Central memory CD4-positive, alpha-beta T cell (primary cell): ENCODE results near the gene GASK1A.

Experiments used
- DNase-seq: peaks from one replicate; pipeline ENCODE4 v3.0.0; 2022

The GASK1A gene

DNA sequence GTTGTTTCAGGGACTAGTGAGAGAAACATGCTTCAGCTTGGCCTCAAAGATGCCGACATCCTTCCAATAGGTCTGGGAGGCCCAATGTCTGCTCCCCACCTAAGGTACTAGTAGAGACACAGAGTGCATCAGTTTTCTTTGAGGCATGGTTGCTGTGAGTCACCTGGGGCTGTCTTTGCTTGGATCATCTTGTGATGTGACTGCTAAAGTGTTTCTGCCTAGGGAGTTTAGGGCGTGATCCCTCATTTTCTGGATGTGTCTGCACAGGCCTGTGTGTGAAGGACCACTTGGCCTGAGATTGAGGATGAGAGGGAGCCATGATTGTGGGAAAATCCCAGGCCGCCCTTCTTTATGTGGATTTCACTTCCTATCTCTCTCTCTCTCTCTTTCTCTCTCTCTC is 4.8 kb downstream of the GASK1A start:
- DNase-seq: no peak

DNA sequence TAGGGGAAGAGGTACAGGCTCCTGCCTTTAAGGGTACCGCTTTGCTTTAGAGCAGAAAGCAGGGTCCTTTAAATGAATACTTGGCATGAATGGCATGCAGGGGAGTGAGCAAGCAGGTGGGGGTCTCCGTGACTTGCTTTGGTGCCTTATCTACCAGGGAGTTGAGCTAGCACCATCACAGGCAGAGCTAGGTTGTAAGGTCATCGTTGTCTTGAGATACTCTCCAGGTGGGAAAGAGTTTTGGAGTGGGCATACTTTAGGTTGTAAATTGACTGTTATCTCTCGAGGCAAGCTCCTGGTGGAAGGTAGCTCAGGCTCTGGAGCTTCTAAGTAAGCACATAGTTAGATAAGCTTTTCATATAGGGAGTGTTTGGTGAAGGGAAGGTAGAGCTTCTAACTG is 5.6 kb downstream of the GASK1A start:
- DNase-seq: no peak

DNA sequence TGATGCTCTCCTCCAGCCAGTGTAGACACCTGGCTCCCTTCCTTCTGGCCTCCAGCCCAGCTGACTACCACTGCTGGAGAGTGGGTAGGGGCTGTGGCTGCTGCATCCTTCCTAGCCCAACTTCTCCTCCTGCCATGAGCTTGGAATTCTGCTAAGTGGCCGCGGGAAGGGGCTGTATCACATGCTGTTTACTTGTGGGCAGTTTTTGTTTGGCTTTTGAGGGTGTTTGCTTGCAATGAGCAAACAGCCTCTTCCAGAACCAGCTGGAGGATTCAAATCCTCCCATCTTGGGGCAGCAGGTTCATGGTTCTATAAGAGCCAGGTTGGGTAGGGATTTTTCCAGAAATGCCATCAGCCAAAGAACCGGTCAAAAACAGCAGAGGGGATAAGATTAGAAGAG is 9.0 kb downstream of the GASK1A start:
- DNase-seq: no peak

DNA sequence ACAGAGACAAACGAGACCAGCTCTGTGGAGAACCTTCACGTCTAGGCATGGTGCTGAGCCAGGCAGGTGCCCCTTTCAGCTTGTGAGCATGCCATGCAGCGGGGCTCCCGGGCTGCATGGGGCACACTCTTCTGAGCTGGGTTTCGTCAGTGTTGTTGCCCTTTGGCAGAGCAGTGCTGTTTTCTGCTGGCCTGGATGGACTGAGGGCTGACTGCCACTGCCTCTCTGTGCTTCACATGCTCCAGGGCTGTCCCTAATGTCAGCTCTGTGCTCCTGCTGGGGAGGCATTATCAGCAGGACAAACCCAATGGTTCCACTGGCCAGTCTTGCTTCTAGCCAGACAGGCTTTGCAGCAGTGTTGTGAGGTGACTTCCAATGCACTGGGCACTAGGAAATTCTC is 9.5 kb downstream of the GASK1A start:
- DNase-seq: no peak

DNA sequence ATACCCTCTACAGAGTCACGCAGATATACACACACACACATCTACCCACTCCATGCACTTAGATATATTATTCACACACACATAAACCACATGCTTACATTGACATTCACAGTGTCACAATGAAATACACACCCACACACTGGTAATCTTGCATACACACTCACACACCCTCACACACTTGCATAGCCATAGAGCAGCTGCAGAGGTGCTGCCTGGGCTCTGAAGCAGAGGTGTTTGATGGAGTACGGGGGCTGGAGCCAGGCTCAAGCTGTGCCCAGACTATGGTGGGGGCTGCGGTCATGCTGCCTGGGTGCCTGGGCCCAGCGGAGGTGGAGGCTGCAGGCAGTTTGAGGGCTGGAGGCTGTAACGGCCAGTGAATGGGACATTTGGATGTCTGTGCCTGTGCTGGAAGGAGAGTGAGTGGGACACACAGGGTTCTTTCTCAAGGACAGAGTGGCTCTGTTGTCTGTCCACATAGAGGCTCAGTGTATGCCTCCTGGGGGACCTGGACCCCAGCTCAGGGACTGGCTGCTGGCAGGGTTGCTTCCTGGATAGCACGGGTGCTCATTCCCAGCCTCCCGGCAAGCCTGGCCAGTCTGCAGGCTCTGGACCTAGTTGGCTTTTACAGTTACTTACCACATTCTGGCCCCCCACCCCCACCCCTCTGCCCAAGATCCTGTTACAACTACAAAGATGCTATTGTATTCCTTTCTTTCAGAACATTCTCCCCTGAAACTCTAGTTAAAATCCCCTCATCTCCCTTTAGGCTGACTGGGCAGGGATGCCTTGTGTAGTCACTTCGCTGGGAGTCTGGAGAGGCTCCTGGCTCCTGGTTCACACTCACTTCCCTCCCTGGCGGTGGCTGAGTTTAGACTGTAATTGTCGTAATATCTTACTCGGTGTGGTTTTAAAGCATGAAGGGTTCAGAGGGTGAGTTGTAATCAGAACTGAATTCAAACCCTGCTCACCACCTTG is 12.5 kb downstream of the GASK1A start:
- no peak for DNase-seq

DNA sequence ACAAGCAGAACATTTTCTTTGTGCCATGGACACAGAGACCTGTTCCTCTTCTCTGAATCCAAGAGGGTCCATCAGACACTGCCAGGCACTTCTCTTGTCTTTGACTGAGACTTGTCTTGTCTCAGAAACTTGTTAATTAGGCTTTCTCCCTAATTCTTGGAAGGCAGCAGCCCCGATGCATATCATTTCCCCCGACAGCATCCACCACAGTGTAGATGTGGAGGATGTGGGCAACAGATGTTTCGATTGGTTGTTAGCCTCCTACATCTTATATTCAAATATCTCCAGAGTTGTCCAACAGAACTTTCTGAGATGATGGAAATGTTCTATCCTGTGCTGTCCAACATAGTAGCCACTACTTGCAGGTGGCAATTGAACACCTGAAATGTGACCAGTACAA is 15.5 kb downstream of the GASK1A start:
- no peak for DNase-seq

DNA sequence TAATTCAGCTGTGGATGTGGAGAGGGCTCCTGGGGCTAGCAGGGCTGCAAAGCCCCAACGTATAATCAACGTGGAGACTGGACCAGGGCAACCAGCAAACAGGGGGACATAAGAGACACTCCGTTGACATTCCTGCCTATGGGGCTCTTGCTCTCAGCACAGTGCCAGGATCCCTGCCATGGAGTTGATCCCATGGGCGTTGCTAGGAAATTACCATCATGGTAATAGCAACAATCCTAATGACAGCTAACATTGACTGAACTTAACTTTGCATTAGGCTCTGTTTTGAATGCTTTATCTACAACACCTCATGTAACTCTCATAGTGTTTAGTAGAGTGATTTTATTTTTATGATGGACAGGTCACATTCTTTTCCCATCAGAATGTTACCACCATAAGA is 16.9 kb downstream of the GASK1A start:
- no peak for DNase-seq

DNA sequence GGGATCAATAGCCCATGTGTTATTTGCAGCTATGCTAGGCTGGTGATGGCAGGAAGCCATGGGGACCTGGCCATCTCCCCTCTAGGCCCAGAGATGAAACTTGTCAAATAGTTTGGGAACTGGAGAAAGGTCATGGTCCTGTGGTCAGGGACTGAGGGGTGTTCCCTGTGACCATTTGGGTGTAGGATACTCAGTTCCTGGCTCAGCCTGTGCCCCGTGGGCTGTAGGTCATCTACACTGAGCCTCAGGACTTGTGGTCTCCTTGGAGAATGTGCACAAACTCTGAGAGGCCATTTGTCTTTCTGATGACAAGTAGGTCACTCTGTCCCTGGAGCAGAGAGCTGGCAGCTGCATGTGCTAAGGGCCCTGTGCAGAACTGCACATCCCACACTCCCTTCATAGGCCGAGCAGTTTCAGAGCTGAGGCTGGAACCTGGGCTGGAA is 17.5 kb downstream of the GASK1A start:
- DNase-seq: no peak

DNA sequence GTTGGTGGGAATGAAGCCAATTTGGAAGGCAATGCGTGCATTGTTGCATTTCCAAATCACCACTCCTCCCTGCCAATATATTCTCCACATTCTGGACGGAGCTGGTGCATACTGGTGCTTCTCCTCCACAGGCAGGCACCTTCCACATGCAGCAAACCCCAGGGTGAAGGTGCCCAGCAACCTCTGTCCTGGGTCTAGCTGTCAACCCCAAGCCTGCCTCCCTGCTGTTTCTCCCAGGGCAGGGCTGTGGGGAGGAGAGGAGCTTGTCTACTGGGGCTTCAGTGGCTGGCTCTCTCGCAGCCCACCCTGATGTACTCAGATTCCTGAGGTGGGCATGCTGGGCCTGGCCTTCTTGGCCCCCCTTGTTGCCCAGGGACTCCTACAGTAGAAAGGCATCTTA is 20.1 kb downstream of the GASK1A start:
- no peak for DNase-seq

DNA sequence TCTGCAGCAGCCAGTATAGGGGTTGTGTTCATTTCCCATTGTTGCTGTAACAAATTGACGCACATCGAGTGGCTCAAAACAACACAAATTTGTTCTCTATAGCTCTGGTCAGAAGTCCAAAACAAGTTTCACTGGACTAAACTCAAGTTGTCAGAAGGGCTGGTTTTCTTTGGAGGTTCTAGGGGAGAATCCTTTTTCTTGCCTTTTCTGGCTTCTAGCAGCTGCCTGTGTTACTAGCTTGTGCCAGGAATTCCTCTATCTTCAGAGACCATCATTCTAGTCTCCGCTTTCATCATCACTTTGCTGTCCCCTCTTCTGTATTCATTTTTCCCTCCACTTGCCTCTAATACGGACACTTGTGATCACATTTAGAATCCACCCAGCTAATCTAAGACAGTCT is 20.5 kb downstream of the GASK1A start:
- DNase-seq: no peak

DNA sequence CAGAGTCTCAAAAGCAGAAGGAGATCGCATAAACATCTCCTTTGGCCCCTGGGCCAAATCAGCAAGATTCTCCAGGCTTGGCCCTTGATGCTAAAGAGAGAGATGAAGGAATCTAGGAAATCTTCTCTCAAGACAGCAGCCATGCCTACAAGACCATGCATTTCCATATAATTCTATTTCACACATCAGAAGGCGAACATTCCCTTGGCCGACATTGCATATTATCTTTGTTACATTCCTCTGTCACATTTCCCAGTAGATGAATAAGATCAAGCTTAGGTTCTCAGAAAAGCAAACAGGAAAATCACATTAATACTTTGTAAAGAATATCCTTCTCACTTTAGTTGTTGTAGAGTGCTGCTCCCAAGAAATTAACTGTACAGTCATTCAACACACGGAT is 21.3 kb downstream of the GASK1A start:
- DNase-seq: no peak

DNA sequence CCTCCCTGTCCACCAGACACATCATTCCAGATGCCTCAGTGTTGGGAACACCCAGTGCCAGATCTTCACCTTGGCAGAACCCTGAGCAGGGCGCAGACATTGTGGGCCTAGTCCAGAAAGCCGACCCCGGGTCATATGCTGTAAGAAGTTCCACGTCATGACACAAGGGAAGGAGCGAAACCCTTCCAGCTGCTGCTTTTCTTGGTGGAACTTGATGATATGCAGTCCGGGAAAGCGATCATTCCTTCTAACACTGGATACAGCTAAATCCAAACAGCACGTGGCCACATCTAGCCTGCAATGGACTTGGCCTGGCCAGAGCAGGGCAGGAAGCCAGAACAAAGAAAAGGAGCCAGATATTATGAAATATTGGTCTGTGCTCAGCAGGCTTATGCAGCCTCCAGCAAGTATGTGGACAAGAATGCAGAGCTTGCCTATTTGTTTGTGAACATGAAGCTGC is 22.0 kb downstream of the GASK1A start:
- DNase-seq: no peak

DNA sequence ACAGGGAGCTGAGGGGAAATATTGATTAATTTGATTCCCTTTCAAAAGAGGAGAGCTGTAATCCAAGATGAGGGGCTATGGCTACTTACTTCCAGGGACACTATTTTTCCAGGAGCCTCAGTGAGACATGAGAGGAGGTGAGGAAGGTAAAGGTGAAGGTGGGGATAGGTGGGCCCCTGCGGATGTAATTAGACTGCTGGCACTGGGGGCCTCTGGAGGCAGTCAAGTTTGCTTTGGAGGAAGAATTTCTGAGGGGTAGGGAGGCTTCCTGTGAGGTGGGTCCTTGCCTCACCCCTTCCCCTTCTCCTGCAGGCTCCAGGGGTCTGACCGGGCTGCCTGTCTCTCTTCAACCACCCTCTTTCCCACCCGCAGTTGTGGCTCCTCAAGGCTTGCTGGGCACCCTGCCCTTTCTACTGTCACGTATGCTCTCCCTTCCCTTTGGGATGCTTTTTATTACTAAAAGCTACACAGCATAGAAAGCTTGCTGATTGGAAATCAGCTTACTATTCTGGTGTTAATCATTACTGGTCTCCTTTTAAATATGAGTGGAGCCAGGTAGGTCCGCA is 22.5 kb downstream of the GASK1A start:
- DNase-seq: no peak

DNA sequence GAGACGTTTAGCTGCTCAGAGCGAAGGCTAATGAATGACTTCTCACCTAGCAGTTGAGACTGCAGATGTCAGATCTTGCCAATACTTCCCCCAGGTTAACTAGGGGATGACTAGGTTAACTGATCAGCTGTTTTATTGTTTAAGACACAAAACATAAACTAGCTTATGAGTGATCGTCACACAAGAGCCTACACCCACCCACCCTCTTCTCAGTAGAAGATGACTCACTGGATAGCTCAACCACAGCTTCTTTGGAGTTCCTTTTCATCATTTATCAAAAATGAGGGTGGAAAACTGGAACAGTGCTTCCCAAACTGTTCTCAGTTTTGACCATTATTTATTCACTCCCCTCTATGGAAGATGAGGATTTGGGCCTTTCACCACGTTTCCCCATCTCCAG is 25.2 kb downstream of the GASK1A start:
- DNase-seq: no peak

DNA sequence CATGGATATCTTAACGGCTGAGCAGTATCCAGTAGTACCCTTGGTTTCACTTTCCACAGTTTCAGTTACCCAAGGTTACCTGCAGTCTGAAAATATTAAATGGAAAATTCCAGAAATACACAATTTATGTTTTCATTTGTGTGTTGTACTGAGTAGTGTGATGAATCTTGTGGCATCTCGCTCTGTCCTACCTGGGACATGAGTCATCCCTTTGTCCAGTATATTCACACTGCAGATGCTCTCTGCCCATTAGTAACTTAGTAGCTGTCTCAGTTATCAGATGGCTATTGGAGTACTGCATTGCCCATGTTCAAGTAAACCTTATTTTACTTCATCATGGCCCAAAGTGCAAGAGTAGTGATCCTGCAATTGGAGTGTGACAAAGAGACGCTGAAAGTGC is 26.1 kb downstream of the GASK1A start:
- DNase-seq: no peak

DNA sequence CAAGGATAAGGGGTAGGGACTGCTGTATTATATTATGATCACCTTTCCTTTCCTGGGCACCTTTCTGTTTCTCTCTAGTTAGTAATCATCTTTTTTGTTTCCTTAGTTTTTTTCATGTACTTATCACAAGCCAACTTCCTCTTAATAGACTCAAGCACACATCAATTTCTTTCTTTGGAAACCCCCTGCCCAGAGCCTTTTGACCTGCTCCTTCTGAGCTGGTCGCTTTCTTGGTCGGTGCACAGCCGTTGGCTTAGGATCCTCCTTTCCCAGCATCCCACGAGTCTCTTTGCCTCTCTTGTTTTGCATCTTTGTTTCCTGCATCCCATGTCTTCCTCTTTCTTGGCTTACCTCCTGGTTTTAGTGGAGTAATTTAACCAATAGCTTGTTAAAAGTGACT is 26.9 kb downstream of the GASK1A start:
- DNase-seq: no peak

DNA sequence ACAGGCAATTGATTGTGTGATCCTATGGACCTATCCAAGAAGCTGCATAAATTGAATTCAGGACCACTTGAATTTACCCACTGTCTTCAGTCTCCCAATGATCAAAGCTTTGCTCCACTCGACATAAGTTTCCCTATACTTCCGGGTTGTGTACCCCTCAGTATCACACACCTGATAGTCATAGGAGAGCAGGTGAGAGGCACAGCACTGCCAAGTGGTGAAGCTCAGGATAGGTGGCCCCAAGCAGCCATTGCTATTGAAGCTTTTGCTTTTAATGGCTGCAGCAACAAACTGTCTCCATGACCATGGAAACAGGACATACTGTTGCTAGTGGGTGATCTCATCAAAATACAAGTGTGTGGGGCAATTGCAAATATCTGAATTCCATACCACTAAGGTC is 27.7 kb downstream of the GASK1A start:
- no peak for DNase-seq

DNA sequence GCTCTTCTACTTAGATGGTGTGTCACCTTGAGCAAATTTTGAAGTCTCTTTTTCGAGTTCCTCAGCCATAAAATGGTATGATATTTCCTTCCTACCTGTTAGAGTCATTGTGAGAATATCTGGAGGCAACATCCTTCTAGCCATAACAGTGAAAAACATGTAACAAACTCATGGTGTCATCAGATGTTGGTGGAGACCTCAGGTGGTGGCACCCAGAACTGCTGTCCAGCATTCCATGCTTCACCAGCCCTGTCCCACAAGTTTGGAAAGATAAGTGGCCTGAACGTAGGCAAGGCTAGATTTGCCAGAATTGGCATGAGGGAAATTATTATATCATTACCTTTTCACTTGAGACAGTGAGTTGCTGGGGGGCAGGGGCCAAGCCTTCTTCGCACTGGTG is 30.4 kb downstream of the GASK1A start:
- no peak for DNase-seq

DNA sequence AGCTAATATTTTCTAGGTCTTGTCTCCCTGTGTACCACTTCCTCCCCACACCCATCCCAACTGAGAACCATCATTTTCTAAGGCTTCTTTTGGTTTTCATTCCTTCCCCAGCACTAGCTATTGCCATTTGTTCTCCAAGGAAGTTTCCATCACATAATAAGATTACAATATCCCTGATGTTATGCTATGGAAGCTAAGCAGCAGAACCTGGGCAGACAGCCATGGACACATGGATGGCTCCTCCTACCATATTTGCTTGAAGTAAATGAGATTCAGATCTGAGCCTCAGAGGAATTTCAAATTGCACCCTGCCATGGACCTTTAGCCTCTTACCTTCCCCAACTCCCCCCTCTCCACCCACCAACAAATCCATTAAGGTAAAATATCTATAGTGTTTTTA is 31.5 kb downstream of the GASK1A start:
- no peak for DNase-seq

DNA sequence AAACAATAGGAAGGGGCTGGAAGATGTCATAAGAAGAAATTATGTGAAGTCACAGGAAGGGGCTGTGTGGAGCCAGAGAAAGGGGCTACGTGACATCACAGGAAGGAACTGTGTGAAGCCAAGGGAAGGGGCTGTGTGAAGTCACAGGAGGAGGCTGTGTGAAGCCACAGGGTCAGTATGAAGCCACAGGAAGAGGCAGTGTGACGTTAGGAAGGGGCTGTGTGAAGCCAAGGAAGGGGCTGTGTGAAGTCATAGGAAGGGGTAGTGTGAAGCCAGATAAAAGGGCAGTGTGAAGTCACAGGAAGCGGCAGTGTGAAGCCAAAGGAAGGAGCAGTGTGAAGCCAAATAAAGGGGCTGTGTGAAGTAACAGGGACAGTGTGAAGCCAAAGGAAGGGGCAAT is 32.5 kb downstream of the GASK1A start:
- DNase-seq: no peak

DNA sequence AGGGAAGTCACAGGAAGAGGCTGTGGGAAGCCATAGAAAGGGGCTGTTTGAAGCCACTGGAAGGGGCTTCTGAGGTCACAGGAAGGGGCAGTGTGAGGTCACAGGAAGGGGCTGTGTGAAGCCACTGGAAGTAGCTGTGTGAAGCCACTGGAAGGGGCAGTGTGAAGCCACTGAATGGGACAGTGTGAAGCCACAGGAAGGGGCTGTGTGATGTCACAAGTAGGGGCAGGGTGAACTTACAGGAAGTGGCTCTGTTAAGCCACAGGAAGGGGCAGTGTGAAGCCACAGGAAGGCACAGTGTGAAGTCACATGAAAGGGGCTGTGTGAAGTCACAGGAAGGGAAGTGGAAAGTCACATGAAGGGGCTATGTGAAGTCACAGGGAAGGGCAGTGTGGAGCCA is 33.1 kb downstream of the GASK1A start:
- DNase-seq: no peak

DNA sequence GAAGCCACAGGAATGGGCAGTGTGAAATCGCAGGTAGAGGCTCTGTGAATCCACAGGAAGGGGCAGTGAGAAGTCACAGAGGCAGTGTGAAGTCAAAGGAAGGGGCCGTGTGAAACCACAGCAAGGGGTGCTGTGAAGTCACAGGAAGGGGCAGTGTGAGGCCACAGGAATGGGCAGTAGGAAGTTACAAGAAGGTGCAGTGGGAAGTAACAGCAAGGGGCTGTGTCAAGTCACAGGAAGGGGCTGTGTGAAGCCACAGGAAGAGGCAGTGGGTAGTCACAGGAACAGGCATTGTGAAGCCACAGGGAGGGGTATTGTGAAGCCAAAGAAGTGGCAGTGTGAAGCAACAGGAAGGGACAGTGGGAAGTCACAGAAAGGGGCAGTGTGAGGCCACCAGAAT is 34.1 kb downstream of the GASK1A start:
- no peak for DNase-seq

DNA sequence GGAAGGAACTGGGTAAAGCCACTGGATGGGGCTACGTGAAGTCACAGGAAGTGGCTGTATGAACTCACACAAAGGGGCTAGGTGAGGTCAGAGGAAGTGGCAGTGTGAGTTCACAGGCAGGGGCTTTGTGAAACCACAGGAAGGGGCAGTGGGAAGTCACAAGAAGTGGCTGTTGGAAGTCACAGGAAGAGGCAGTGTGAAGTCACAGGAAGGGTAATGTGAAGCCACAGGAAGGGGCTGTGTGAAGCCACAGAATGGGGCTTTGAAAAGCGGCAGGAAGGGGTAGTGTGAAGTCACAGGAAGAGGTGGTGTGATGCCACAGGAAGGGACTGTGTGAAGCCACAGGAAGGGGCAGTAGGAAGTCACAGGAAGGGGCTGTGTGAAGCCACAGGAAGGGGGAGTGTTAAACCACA is 34.6 kb downstream of the GASK1A start:
- peak; percentile 58 for DNase-seq

DNA sequence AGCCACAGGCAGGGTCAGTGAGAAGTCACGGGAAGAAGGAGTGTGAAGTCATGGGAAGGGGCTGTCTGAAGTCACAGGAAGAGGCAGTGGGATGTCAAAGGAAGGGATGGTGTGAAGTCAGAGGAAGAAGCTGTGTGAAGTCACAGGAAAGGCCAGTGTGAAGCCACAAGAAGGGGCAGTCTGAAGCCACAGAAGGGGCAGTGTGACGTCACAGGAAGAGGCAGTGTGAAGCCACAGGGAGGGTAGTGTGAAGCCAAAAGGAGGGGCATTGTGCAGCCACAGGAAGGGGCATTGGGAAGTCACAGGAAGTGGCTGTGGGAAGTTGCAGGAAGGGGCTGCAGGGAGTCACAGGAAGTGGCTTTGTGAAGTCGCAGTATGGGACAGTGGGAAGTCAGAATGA is 35.1 kb downstream of the GASK1A start:
- DNase-seq: no peak

DNA sequence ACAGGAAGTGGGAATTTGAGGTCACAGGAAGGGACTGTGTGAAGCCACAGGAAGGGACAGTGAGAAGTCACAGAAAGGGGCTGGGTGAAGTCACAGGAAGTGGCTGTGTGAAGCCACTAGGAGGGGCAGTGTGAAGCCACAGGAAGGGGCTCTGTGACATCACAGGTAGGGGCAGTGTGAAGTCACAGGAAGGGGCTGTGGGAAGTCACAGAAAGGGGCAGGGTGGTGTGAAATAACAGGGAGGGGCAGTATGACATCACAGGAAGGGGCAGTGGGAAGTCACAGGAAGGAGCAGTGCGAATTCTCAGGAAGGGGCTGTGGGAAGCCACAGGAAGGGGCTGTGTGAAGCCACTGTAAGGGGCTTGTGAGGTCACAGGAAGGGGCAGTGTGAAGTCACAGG is 35.8 kb downstream of the GASK1A start:
- DNase-seq: no peak
